HL-60 (cell line): Measurements from ENCODE around the gene GRXCR1.

Experiments
- CTCF ChIP-seq: IDR thresholded peaks from one replicate; pipeline ENCODE4 v1.5.1; 2011; ENCODE audit warnings: low read length, control low read depth, inconsistent platforms; ENCODE audit not compliant: insufficient read depth
- POLR2AphosphoS5 ChIP-seq: IDR thresholded peaks from 2 replicates; pipeline ENCODE4 v1.6.1; 2012; ENCODE audit warnings: low read depth

GRCh38 chr4:42917296-42917695, 24.8 kb downstream of the GRXCR1 start:
- TF ChIP-seq CTCF (no peak), POLR2AphosphoS5 (no peak)
